Common myeloid progenitor, CD34-positive (primary cell): ENCODE measurements around the gene PCDHGA8.

Source experiments
- CTCF ChIA-PET: fragments of 350-600 bp; sonication (Branson Sonifier 250); formaldehyde crosslinking; loops from one replicate; lab custom pipeline; 2021; ENCODE audit warnings: antibody characterized with exemption; lab: Charles Lee
- POLR2A ChIA-PET: fragments of 350-600 bp; sonication (Branson Sonifier 250); formaldehyde crosslinking; loops from one replicate; lab custom pipeline; 2021; ENCODE audit warnings: antibody characterized with exemption; lab: Charles Lee
- DNase-seq, 3 donors: peaks; one replicate each; pipeline versions ENCODE4 v3.0.0 to v3.0.0-alpha.2; 2013
- H3K27ac ChIP-seq, 2 experiments: 1 replicate in 1 of 2; 2 replicates in 1 of 2; pipeline ENCODE4 v1.7.0; 2013; ENCODE audit warnings: inconsistent platforms in 2 of 2, low read length in 2 of 2, mild to moderate bottlenecking in 2 of 2, low read depth in 1 of 2, moderate library complexity in 1 of 2; ENCODE audit not compliant: severe bottlenecking in 2 of 2, insufficient read depth in 1 of 2, poor library complexity in 1 of 2
- H3K27me3 ChIP-seq, 5 experiments: replicated peaks in 2 of 5; 1 replicate in 3 of 5; 2 replicates in 2 of 5; pipeline versions ENCODE4 v1.6.1 to v1.7.0; 2013; ENCODE audit warnings: low read length in 4 of 5, mild to moderate bottlenecking in 2 of 5, moderate library complexity in 2 of 5, inconsistent platforms in 1 of 5; ENCODE audit not compliant: insufficient read depth in 5 of 5, control insufficient read depth in 4 of 5
- H3K36me3 ChIP-seq, 4 experiments: 1 replicate in 2 of 4; 2 replicates in 2 of 4; pipeline versions ENCODE4 v1.6.1 to v1.7.0; 2013; ENCODE audit warnings: low read length in 3 of 4, control low read depth in 1 of 4, mild to moderate bottlenecking in 1 of 4; ENCODE audit not compliant: control insufficient read depth in 4 of 4, insufficient read depth in 4 of 4
- H3K4me1 ChIP-seq, 4 experiments: 1 replicate in 3 of 4; 2 replicates in 1 of 4; pipeline versions ENCODE4 v1.6.1 to v1.7.1; 2013; ENCODE audit warnings: low read length in 3 of 4, mild to moderate bottlenecking in 3 of 4, control low read depth in 1 of 4, inconsistent platforms in 1 of 4, moderate library complexity in 1 of 4; ENCODE audit not compliant: control insufficient read depth in 4 of 4, insufficient read depth in 4 of 4; ENCODE audit errors: control extremely low read depth in 1 of 4
- H3K4me3 ChIP-seq, 7 experiments: 1 replicate in 4 of 7; 2 replicates in 3 of 7; pipeline versions ENCODE4 v1.5.1 to v1.7.0; 2013; ENCODE audit warnings: mild to moderate bottlenecking in 7 of 7, low read length in 6 of 7, moderate library complexity in 6 of 7, inconsistent platforms in 2 of 7, low read depth in 2 of 7, control low read depth in 1 of 7; ENCODE audit not compliant: insufficient read depth in 4 of 7, control insufficient read depth in 1 of 7; ENCODE audit errors: extremely low read depth in 1 of 7
- H3K9me3 ChIP-seq, 5 experiments: 1 replicate in 4 of 5; 2 replicates in 1 of 5; pipeline versions ENCODE4 v1.6.1 to v1.7.1; 2013; ENCODE audit warnings: low read length in 4 of 5, mild to moderate bottlenecking in 2 of 5, inconsistent platforms in 1 of 5, low read depth in 1 of 5, moderate library complexity in 1 of 5; ENCODE audit not compliant: control insufficient read depth in 4 of 5, insufficient read depth in 2 of 5; ENCODE audit errors: control extremely low read depth in 1 of 5
- WGBS: methylation state at CpG from one replicate; pipeline ENCODE4 v1.1.5; 2013; ENCODE audit not compliant: insufficient coverage; 5-methylcytosine and 5-hydroxymethylcytosine counted together

Gene PCDHGA8

GRCh38 chr5:141359790-141360426 is 32.5 kb upstream of the PCDHGA8 start, which contains the start of gene PCDHGB2:
Gene PCDHGB2 (plus strand): TSS chr5:141359994. CDS start chr5:141360136, 142 bp downstream.
- DNase-seq, result peak; percentile 57 to 77 (median 66)
- H3K36me3 ChIP-seq, result peaks cover 0 to 11% (median 0%) of the 10 kb centered on the region in 4 experiments
- WGBS, result 12% methylated on average over 19 of the region's 24 CpGs
- peaks cover 0 to 3% (median 0%) of the 10 kb centered on the region in 4 experiments for H3K4me1 ChIP-seq
- H3K27me3 ChIP-seq, result peaks cover 11 to 84% (median 47%) of the 10 kb centered on the region in 5 experiments
- no peak within 1 kb of the TSS for H3K27ac ChIP-seq
- POLR2A ChIA-PET, result no interaction called here
- H3K4me3 ChIP-seq, result peak within 1 kb of the TSS; percentile 24 to 78 (median 45)
- peaks cover 9 to 77% (median 63%) of the 10 kb centered on the region in 5 experiments for H3K9me3 ChIP-seq
- CTCF ChIA-PET, result interaction anchor here (1.2 to 1.5 kb wide), 4 partner anchors 12 to 153 kb away, joined by 3 read pairs; no protein-coding TSS in a partner anchor

DNA sequence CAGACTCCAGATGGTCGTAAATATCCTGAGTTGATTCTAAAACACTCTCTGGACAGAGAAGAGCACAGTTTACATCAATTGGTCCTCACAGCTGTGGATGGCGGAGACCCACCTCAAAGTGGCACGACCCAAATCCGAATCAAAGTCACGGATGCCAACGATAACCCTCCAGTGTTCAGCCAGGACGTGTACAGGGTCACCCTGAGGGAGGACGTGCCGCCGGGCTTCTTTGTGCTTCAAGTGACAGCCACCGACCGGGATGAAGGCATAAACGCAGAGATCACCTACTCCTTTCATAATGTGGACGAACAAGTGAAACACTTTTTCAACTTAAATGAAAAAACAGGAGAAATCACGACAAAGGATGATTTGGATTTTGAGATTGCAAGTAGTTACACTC is 31.7 kb upstream of the PCDHGA8 start:
- Histone ChIP-seq H3K9me3 (peaks cover 13 to 78% (median 63%) of the 10 kb centered on the region in 5 experiments), H3K36me3 (peaks cover 0 to 16% (median 0%) of the 10 kb centered on the region in 4 experiments), H3K4me3 (peak overlapping the region in 2 of 7 experiments; percentile 62 to 78), H3K4me1 (no peaks in the 10 kb centered on the region), H3K27ac (no peak overlapping the region), H3K27me3 (peaks cover 12 to 84% (median 55%) of the 10 kb centered on the region in 5 experiments)
- 34% methylated on average over 12 of the region's 15 CpGs for WGBS
- ChIA-PET CTCF (interaction anchor here (1.2 to 1.5 kb wide), 3 partner anchors 11 to 153 kb away, joined by 3 read pairs; no protein-coding TSS in a partner anchor), POLR2A (no interaction called here)
- no peak for DNase-seq

- Histone ChIP-seq H3K27ac (no peak overlapping the region), H3K4me1 (no peaks in the 10 kb centered on the region), H3K36me3 (peaks cover 0 to 21% (median 0%) of the 10 kb centered on the region in 4 experiments), H3K9me3 (peaks cover 13 to 78% (median 58%) of the 10 kb centered on the region in 5 experiments), H3K27me3 (peaks cover 20 to 80% (median 57%) of the 10 kb centered on the region in 5 experiments), H3K4me3 (no peak overlapping the region)
- ChIA-PET CTCF (interaction anchor here (0.7 kb wide), 1 partner anchor 37 kb away, joined by 3 read pairs; no protein-coding TSS in a partner anchor), POLR2A (no interaction called here)
- DNase-seq, result no peak
Measured at GRCh38 chr5:141362719-141363118, 29.7 kb upstream of the PCDHGA8 start.

GRCh38 chr5:141363952-141364660 is 28.3 kb upstream of the PCDHGA8 start, which contains the start of gene PCDHGA5:
Gene PCDHGA5 (plus strand): TSS chr5:141364162. CDS start chr5:141364331, 169 bp downstream.
- Histone ChIP-seq H3K4me3 (peak within 1 kb of the TSS in 1 of 7 experiments; percentile 20), H3K36me3 (peaks cover 0 to 21% (median 0%) of the 10 kb centered on the region in 4 experiments), H3K27me3 (peaks cover 19 to 81% (median 52%) of the 10 kb centered on the region in 5 experiments), H3K27ac (no peak within 1 kb of the TSS), H3K9me3 (peaks cover 10 to 74% (median 58%) of the 10 kb centered on the region in 5 experiments), H3K4me1 (no peaks in the 10 kb centered on the region)
- DNase-seq, result peak in 2 of 3 donors; percentile 19 to 35
- ChIA-PET POLR2A (no interaction called here), CTCF (interaction anchor here (0.8 to 1.5 kb wide), 3 partner anchors 10 to 199 kb away, joined by 3 to 5 read pairs (median 4); no protein-coding TSS in a partner anchor)
- WGBS, result 23% methylated on average over 28 of the region's 34 CpGs

- Histone ChIP-seq H3K36me3 (peaks cover 0 to 21% (median 0%) of the 10 kb centered on the region in 4 experiments), H3K27me3 (peaks cover 19 to 83% (median 41%) of the 10 kb centered on the region in 5 experiments), H3K4me1 (peaks cover 0 to 6% (median under 1%) of the 10 kb centered on the region in 4 experiments), H3K4me3 (no peak overlapping the region), H3K9me3 (peaks cover 12 to 71% (median 52%) of the 10 kb centered on the region in 5 experiments), H3K27ac (no peak overlapping the region)
- WGBS, result 31% methylated on average over 44 of the region's 46 CpGs
- no peak for DNase-seq
- POLR2A ChIA-PET, result no interaction called here
- CTCF ChIA-PET, result no interaction called here
Measured at GRCh38 chr5:141366016-141366896, 26.2 kb upstream of the PCDHGA8 start.
